Smooth muscle cell (in vitro differentiated cells): ENCODE data around the gene CEP104. TPM values are rescaled to one million over a fixed set of nuclear protein-coding genes. Genes with fewer than 3 reads are reported as not detected.

ENCODE experiments used
- DNase-seq: peaks from one replicate; lab custom pipeline; 2025; ENCODE audit not compliant: unreplicated experiment; lab: John Stamatoyannopoulos, UW
- H2AFZ ChIP-seq: fragments of 200-600 bp; sonication (generic); 2 replicates; pipeline ENCODE4 v1.6.0; 2016; ENCODE audit warnings: antibody characterized with exemption, low read depth, mild to moderate bottlenecking
- H3F3A ChIP-seq: fragments of 200-600 bp; sonication (generic); 2 replicates; pipeline ENCODE4 v1.6.0; 2017; ENCODE audit warnings: antibody characterized with exemption, low read depth
- H3K27ac ChIP-seq: fragments of 200-600 bp; sonication (generic); 2 replicates; pipeline ENCODE4 v1.5.1; 2016; ENCODE audit warnings: low read depth, mild to moderate bottlenecking
- H3K27me3 ChIP-seq: fragments of 200-600 bp; sonication (generic); 2 replicates; pipeline ENCODE4 v1.6.1; 2016; ENCODE audit warnings: low read depth, mild to moderate bottlenecking
- H3K36me3 ChIP-seq: fragments of 200-600 bp; sonication (generic); 2 replicates; pipeline ENCODE4 v1.5.1; 2016; ENCODE audit warnings: low read depth
- H3K4me1 ChIP-seq: fragments of 200-600 bp; sonication (generic); 2 replicates; pipeline ENCODE4 v1.5.1; 2016; ENCODE audit warnings: low read depth
- H3K4me2 ChIP-seq: fragments of 200-600 bp; sonication (generic); 2 replicates; pipeline ENCODE4 v1.6.0; 2016; ENCODE audit warnings: mild to moderate bottlenecking
- H3K4me3 ChIP-seq: fragments of 200-600 bp; sonication (generic); 2 replicates; pipeline ENCODE4 v1.5.1; 2016; ENCODE audit warnings: mild to moderate bottlenecking
- H3K79me2 ChIP-seq: fragments of 200-600 bp; sonication (generic); 2 replicates; pipeline ENCODE4 v1.6.0; 2016; ENCODE audit warnings: low read depth, mild to moderate bottlenecking
- H3K9ac ChIP-seq: fragments of 200-600 bp; sonication (generic); 2 replicates; pipeline ENCODE4 v1.6.0; 2016; ENCODE audit warnings: low read depth
- H3K9me3 ChIP-seq: fragments of 200-600 bp; sonication (generic); replicated peaks from 2 replicates; pipeline ENCODE4 v1.5.1; 2016; ENCODE audit warnings: low read depth
- H4K20me1 ChIP-seq: fragments of 200-600 bp; sonication (generic); 2 replicates; pipeline ENCODE4 v1.6.0; 2016; ENCODE audit warnings: low read depth
- CTCF ChIP-seq: fragments of 200-600 bp; sonication (generic); IDR thresholded peaks from 2 replicates; pipeline ENCODE4 v1.5.1; 2017; ENCODE audit warnings: borderline replicate concordance, mild to moderate bottlenecking, antibody characterized with exemption; ENCODE audit not compliant: insufficient read depth, poor library complexity, severe bottlenecking
- WGBS: methylation state at CpG from one replicate; pipeline ENCODE4 v1.1.7; 2016; ENCODE audit warnings: low lambda C conversion rate; 5-methylcytosine and 5-hydroxymethylcytosine counted together
- polyA plus RNA-seq: library from polyadenylated mRNA; unstranded; fragments of >200 nt; fragmentation: Nextera tagmentation; extraction: Ambion mirVana; gene quantifications from 2 replicates; pipeline ENCODE4 v1.2.1, GENCODE V29; 2016
- total RNA-seq: library from RNA; depleted of rRNA; stranded (reverse); fragments of >200 nt; gene quantifications from 2 replicates; pipeline ENCODE4 v1.2.3, GENCODE V29; 2014

The CEP104 gene
- total and polyA plus RNA-seq, 2 experiments from 2014 or later: 16.8 to 25.4 TPM

GRCh38 chr1:3787349-3787715, 69.7 kb downstream of the CEP104 start:
- no peak overlapping the region for H2AFZ ChIP-seq
- 94% methylated on average over 10 of the region's 10 CpGs for WGBS
- no peak overlapping the region for H3K27ac ChIP-seq
- H3K4me3 ChIP-seq: no peak overlapping the region
- H3K27me3 ChIP-seq: no peaks in the 10 kb centered on the region
- H3K79me2 ChIP-seq: peaks cover 38% of the 10 kb centered on the region
- H3K36me3 ChIP-seq: no peaks in the 10 kb centered on the region
- H3K9ac ChIP-seq: no peak overlapping the region
- no peak for TF ChIP-seq CTCF
- no peaks in the 10 kb centered on the region for H3K9me3 ChIP-seq
- no peak overlapping the region for H3K4me2 ChIP-seq
- no peaks in the 10 kb centered on the region for H3K4me1 ChIP-seq
- H3F3A ChIP-seq: no peaks in the 10 kb centered on the region
- H4K20me1 ChIP-seq: peaks cover 55% of the 10 kb centered on the region
- DNase-seq: no peak

GRCh38 chr1:3786468-3787348, 70.3 kb downstream of the CEP104 start:
- DNase-seq: no peak
- H3K9ac ChIP-seq: no peak overlapping the region
- no peaks in the 10 kb centered on the region for H3K4me1 ChIP-seq
- H3K36me3 ChIP-seq: no peaks in the 10 kb centered on the region
- H3K27ac ChIP-seq: no peak overlapping the region
- H3K79me2 ChIP-seq: peaks cover 33% of the 10 kb centered on the region
- H3K4me3 ChIP-seq: no peak overlapping the region
- H2AFZ ChIP-seq: no peak overlapping the region
- no peaks in the 10 kb centered on the region for H3K27me3 ChIP-seq
- H3K4me2 ChIP-seq: no peak overlapping the region
- H3K9me3 ChIP-seq: no peaks in the 10 kb centered on the region
- WGBS: 94% methylated on average over 44 of the region's 45 CpGs
- H4K20me1 ChIP-seq: peaks cover 49% of the 10 kb centered on the region
- TF ChIP-seq CTCF: no peak
- no peaks in the 10 kb centered on the region for H3F3A ChIP-seq

GRCh38 chr1:3785456-3786157, 71.4 kb downstream of the CEP104 start:
- Histone ChIP-seq H3F3A (no peaks in the 10 kb centered on the region), H3K4me3 (no peak overlapping the region), H3K4me2 (no peak overlapping the region), H3K27me3 (no peaks in the 10 kb centered on the region), H3K9ac (no peak overlapping the region), H3K4me1 (no peaks in the 10 kb centered on the region), H3K27ac (no peak overlapping the region), H3K79me2 (peaks cover 23% of the 10 kb centered on the region), H4K20me1 (peaks cover 38% of the 10 kb centered on the region), H2AFZ (no peak overlapping the region), H3K36me3 (peaks cover 5% of the 10 kb centered on the region), H3K9me3 (no peaks in the 10 kb centered on the region)
- DNase-seq: no peak
- whole genome bisulfite sequencing: 90% methylated on average over 14 of the region's 14 CpGs
- TF ChIP-seq CTCF: no peak
